Osteocyte (in vitro differentiated cells): ENCODE data around the gene ZNF514. TPM values are rescaled to one million over a fixed set of nuclear protein-coding genes. Genes with fewer than 3 reads are reported as not detected.

ENCODE experiments used
- DNase-seq: peaks from one replicate; pipeline ENCODE4 v3.0.0; 2021; ENCODE audit warnings: mixed read lengths; ENCODE audit not compliant: unreplicated experiment; ENCODE audit errors: extremely low spot score
- H3K27ac Mint-ChIP-seq: one replicate; pipeline ENCODE4 v1.8.0; 2021; ENCODE audit warnings: mild to moderate bottlenecking, mixed read lengths; ENCODE audit not compliant: unreplicated experiment
- H3K27me3 Mint-ChIP-seq: one replicate; pipeline ENCODE4 v1.8.0; 2021; ENCODE audit warnings: mixed read lengths; ENCODE audit not compliant: unreplicated experiment
- H3K36me3 Mint-ChIP-seq: one replicate; pipeline ENCODE4 v1.8.0; 2021; ENCODE audit warnings: mixed read lengths; ENCODE audit not compliant: unreplicated experiment
- H3K4me1 Mint-ChIP-seq: one replicate; pipeline ENCODE4 v1.8.0; 2021; ENCODE audit warnings: mixed read lengths; ENCODE audit not compliant: unreplicated experiment
- H3K4me3 Mint-ChIP-seq: one replicate; pipeline ENCODE4 v1.8.0; 2021; ENCODE audit warnings: mild to moderate bottlenecking, moderate library complexity, mixed read lengths; ENCODE audit not compliant: unreplicated experiment
- H3K9me3 Mint-ChIP-seq: one replicate; pipeline ENCODE4 v1.8.0; 2021; ENCODE audit warnings: mixed read lengths; ENCODE audit not compliant: unreplicated experiment
- CTCF ChIP-seq: fragments of 200-600 bp; sonication (generic); IDR thresholded peaks from 2 replicates; pipeline ENCODE4 v1.5.0; 2021; ENCODE audit warnings: antibody characterized with exemption, mild to moderate bottlenecking, moderate library complexity
- total RNA-seq: library from RNA; stranded (reverse); gene quantifications from 2 replicates; pipeline ENCODE4 v1.2.1, GENCODE V29; 2021

ZNF514 gene
- total RNA-seq, 1 donor from 2014 or later = 19.0 TPM

- TF ChIP-seq CTCF = peak; percentile 84
- Mint-ChIP-seq H3K36me3 (peaks cover 22% of the 10 kb centered on the region), H3K9me3 (no peaks in the 10 kb centered on the region), H3K27me3 (no peaks in the 10 kb centered on the region), H3K27ac (no peak overlapping the region), H3K4me1 (peaks cover 24% of the 10 kb centered on the region), H3K4me3 (no peak overlapping the region)
- DNase-seq = no peak
Observed at GRCh38 chr2:95115418-95115817, 44.2 kb downstream of the ZNF514 start.

- Mint-ChIP-seq H3K4me3 (no peak overlapping the region), H3K27ac (no peak overlapping the region), H3K9me3 (no peaks in the 10 kb centered on the region), H3K4me1 (peaks cover 8% of the 10 kb centered on the region), H3K36me3 (peaks cover 31% of the 10 kb centered on the region), H3K27me3 (no peaks in the 10 kb centered on the region)
- no peak for TF ChIP-seq CTCF
- no peak for DNase-seq
Observed at GRCh38 chr2:95113464-95113863, 46.2 kb downstream of the ZNF514 start.

- peaks cover 1% of the 10 kb centered on the region for H3K4me1 Mint-ChIP-seq
- no peak for TF ChIP-seq CTCF
- no peaks in the 10 kb centered on the region for H3K9me3 Mint-ChIP-seq
- H3K27ac Mint-ChIP-seq = no peak overlapping the region
- peaks cover 50% of the 10 kb centered on the region for H3K36me3 Mint-ChIP-seq
- DNase-seq = no peak
- H3K4me3 Mint-ChIP-seq = no peak overlapping the region
- no peaks in the 10 kb centered on the region for H3K27me3 Mint-ChIP-seq
Observed at GRCh38 chr2:95110395-95110794, 49.3 kb downstream of the ZNF514 start.

- Mint-ChIP-seq H3K4me3 (no peak overlapping the region), H3K27ac (no peak overlapping the region), H3K36me3 (peaks cover 48% of the 10 kb centered on the region), H3K27me3 (no peaks in the 10 kb centered on the region), H3K9me3 (no peaks in the 10 kb centered on the region), H3K4me1 (no peaks in the 10 kb centered on the region)
- no peak for TF ChIP-seq CTCF
- DNase-seq = no peak
Observed at GRCh38 chr2:95109260-95109659, 50.4 kb downstream of the ZNF514 start.

- Mint-ChIP-seq H3K36me3 (peaks cover 65% of the 10 kb centered on the region), H3K27ac (no peak overlapping the region)
Observed at GRCh38 chr2:95106081-95106480, 53.6 kb downstream of the ZNF514 start.

More at GRCh38 chr2:95106081-95106480, 53.6 kb downstream of the ZNF514 start:
- Mint-ChIP-seq H3K9me3 (no peaks in the 10 kb centered on the region), H3K27me3 (no peaks in the 10 kb centered on the region), H3K4me1 (no peaks in the 10 kb centered on the region), H3K4me3 (no peak overlapping the region)
- no peak for TF ChIP-seq CTCF
- DNase-seq = no peak
